ENCODE data around the gene PTPN14. TPM values are rescaled to one million over a fixed set of nuclear protein-coding genes. Genes with fewer than 3 reads are reported as not detected.

Gene PTPN14
- total RNA-seq, 1 experiment from 2014 or later = 76.4 TPM

DNA sequence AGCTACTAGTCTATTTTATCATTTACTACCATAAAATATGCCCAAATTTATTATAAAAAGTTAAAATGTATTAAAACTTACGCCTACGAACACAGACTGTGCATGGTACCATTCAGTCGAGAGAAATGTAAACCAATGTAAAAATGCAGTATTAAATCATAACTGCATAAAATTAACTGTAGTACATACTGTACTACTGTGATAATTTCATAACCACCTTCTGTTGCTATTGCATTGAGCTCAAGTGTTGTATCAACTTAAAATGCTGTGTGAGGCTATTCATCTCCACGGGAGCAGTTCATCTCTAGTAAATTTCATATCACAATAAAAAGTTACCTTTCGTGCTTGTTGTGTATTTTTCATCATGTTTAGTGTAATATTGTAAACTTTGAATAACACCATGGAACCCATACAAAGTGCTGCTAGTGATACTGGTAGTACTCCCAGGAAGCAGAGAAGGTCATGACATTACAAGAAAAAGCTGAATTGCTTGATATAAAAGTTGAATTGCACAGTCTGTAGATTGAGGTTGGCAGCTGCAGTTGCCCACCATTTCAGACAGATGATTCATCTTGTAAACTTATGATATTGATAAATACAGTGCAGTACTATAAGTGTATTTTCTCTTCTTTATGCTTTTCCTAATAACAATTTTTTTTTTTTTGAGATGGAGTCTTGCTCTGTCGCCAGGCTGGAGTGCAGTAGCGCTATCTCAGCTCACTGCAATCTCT lies 32.6 kb upstream of the PTPN14 start:
- H3K27me3 ChIP-seq (ENCODE audit: insufficient read depth, low read length) = no peaks in the 10 kb centered on the region
- H3K79me1 ChIP-seq (ENCODE audit: insufficient read depth, low read depth, low read length, poor library complexity, severe bottlenecking) = no peaks in the 10 kb centered on the region
- no peak overlapping the region for H3K4ac ChIP-seq (ENCODE audit: low read depth, low read length)
- WGBS (ENCODE audit: extremely low coverage, insufficient read length, low lambda C conversion rate) = no CpG with 5 or more reads among the region's 7 CpGs
- H3K27ac Mint-ChIP-seq = no peak overlapping the region; a peak in 1 of 7 replicates
- H2BK5ac ChIP-seq (ENCODE audit: insufficient read length, low read length) = no peak overlapping the region
- TF ChIP-seq, protein P1, sequence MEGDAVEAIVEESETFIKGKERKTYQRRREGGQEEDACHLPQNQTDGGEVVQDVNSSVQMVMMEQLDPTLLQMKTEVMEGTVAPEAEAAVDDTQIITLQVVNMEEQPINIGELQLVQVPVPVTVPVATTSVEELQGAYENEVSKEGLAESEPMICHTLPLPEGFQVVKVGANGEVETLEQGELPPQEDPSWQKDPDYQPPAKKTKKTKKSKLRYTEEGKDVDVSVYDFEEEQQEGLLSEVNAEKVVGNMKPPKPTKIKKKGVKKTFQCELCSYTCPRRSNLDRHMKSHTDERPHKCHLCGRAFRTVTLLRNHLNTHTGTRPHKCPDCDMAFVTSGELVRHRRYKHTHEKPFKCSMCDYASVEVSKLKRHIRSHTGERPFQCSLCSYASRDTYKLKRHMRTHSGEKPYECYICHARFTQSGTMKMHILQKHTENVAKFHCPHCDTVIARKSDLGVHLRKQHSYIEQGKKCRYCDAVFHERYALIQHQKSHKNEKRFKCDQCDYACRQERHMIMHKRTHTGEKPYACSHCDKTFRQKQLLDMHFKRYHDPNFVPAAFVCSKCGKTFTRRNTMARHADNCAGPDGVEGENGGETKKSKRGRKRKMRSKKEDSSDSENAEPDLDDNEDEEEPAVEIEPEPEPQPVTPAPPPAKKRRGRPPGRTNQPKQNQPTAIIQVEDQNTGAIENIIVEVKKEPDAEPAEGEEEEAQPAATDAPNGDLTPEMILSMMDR (conservative IDR thresholded peaks at IDR 0.05) = no peak
- no peak overlapping the region for H3K23ac ChIP-seq (ENCODE audit: insufficient read length, low read depth, low read length)
- no peak overlapping the region for H3K56ac ChIP-seq (ENCODE audit: insufficient read length, low read depth, low read length)
- H2BK12ac ChIP-seq (ENCODE audit: insufficient read length, low read depth, low read length) = no peak overlapping the region
- H2AFZ ChIP-seq (ENCODE audit: low read length) = no peak overlapping the region
- no peak overlapping the region for H4K8ac ChIP-seq (replicated peaks; ENCODE audit: insufficient read length, low read depth, low read length)
- H3K9me3 ChIP-seq (ENCODE audit: control insufficient read depth, low read depth, low read length) = no peaks in the 10 kb centered on the region
- no peak overlapping the region for H3T11ph ChIP-seq (ENCODE audit: low read length)
- H4K20me1 ChIP-seq (ENCODE audit: control insufficient read depth, insufficient read depth, insufficient read length) = no peaks in the 10 kb centered on the region
- peaks cover 10 to 14% of the 10 kb centered on the region in 2 experiments for H3K4me1 Mint-ChIP-seq
- peaks cover 6% of the 10 kb centered on the region for H3K4me1 ChIP-seq (ENCODE audit: insufficient read depth, low read length)
- H3K9ac ChIP-seq (ENCODE audit: extremely low read depth, insufficient read length, low read length) = no peak overlapping the region
- no peak overlapping the region for H2AK5ac ChIP-seq (ENCODE audit: insufficient read length, low read length)
- H3K23me2 ChIP-seq (ENCODE audit: insufficient read length, low read depth, low read length, poor library complexity, severe bottlenecking) = no peaks in the 10 kb centered on the region
- H4K91ac ChIP-seq (ENCODE audit: insufficient read length, low read depth, low read length) = no peak overlapping the region
- H3K4me2 ChIP-seq (ENCODE audit: insufficient read depth, insufficient read length, low read length) = no peak overlapping the region
- no peak overlapping the region for H3K14ac ChIP-seq (ENCODE audit: insufficient read depth, low read length)
- no peaks in the 10 kb centered on the region for H3K79me2 ChIP-seq (ENCODE audit: insufficient read depth, low read length)
- no peaks in the 10 kb centered on the region for H3K9me3 Mint-ChIP-seq
- H3K4me3 Mint-ChIP-seq = no peak overlapping the region
- H3K27me3 Mint-ChIP-seq (ENCODE audit: low read depth) = no peaks in the 10 kb centered on the region
- no peak overlapping the region for H3K18ac ChIP-seq (ENCODE audit: insufficient read length, low read depth, low read length)
- H4K5ac ChIP-seq (ENCODE audit: insufficient read length, low read depth, low read length) = no peak overlapping the region
- H2BK20ac ChIP-seq (ENCODE audit: low read depth, low read length, poor library complexity, severe bottlenecking) = no peak overlapping the region
- DNase-seq = no peak
- H3K36me3 Mint-ChIP-seq (ENCODE audit: insufficient read depth in 1 of 3, low read depth in 3 of 3) = no peaks in the 10 kb centered on the region
- H2BK120ac ChIP-seq (ENCODE audit: low read depth, low read length, poor library complexity, severe bottlenecking) = no peak overlapping the region
- no peak overlapping the region for H3K27ac ChIP-seq (ENCODE audit: insufficient read length, low read depth, low read length)
- no peak overlapping the region for H2BK15ac ChIP-seq (ENCODE audit: low read depth, low read length)
